Activated CD8-positive, alpha-beta memory T cell treated with anti-CD3 and anti-CD28 coated beads for 36 hours (primary cell): Measurements from ENCODE around the gene POLG. TPM values are rescaled to one million over a fixed set of nuclear protein-coding genes. Genes with fewer than 3 reads are reported as not detected.

Experiments
- CTCF ChIA-PET: fragments of 350-600 bp; sonication (Branson Sonifier 250); formaldehyde crosslinking; loops from one replicate; lab custom pipeline; 2021; ENCODE audit warnings: antibody characterized with exemption; lab: Charles Lee
- POLR2A ChIA-PET: fragments of 350-600 bp; sonication (Branson Sonifier 250); formaldehyde crosslinking; loops from one replicate; lab custom pipeline; 2021; ENCODE audit warnings: antibody characterized with exemption; lab: Charles Lee
- total RNA-seq, 2 experiments: library from RNA; stranded (reverse); gene quantifications; one replicate each; pipeline ENCODE4 v1.2.3, GENCODE V29; 2021

The POLG gene
- total RNA-seq, 2 experiments from 2014 or later = 98.1 to 103 TPM

GRCh38 chr15:89372069-89372935 lies 37.7 kb upstream of the POLG start:
- POLR2A ChIA-PET = no interaction called here
- CTCF ChIA-PET = interaction anchor here (0.6 to 2.0 kb wide), 5 partner anchors 14 to 59 kb away, joined by 3 to 13 read pairs (median 3); no protein-coding TSS in a partner anchor

GRCh38 chr15:89371228-89372044 lies 36.8 kb upstream of the POLG start:
- CTCF ChIA-PET = interaction anchor here (0.6 to 2.0 kb wide), 3 partner anchors 13 to 52 kb away, joined by 3 to 13 read pairs (median 3); no protein-coding TSS in a partner anchor
- POLR2A ChIA-PET = no interaction called here

GRCh38 chr15:89370978-89371227 lies 36.3 kb upstream of the POLG start:
- CTCF ChIA-PET = no interaction called here
- POLR2A ChIA-PET = no interaction called here

- ChIA-PET CTCF (interaction anchor here (2.9 kb wide), 1 partner anchor 11 kb away, joined by 33 read pairs; no protein-coding TSS in a partner anchor), POLR2A (no interaction called here)
Observed at GRCh38 chr15:89370120-89370977, 35.7 kb upstream of the POLG start.

GRCh38 chr15:89369341-89369947 lies 34.8 kb upstream of the POLG start:
- ChIA-PET POLR2A (no interaction called here), CTCF (interaction anchor here (2.9 kb wide), 1 partner anchor 10 kb away, joined by 33 read pairs; no protein-coding TSS in a partner anchor)

GRCh38 chr15:89368566-89369223 lies 34.1 kb upstream of the POLG start:
- ChIA-PET POLR2A (no interaction called here), CTCF (interaction anchor here (0.9 to 2.9 kb wide), 2 partner anchors 10 to 47 kb away, joined by 3 to 33 read pairs; no protein-coding TSS in a partner anchor)

GRCh38 chr15:89367485-89368451 lies 33.1 kb upstream of the POLG start:
- POLR2A ChIA-PET = no interaction called here
- CTCF ChIA-PET = interaction anchor here (0.9 to 2.9 kb wide), 2 partner anchors 9 to 47 kb away, joined by 3 to 33 read pairs; no protein-coding TSS in a partner anchor

GRCh38 chr15:89366656-89367393 lies 32.2 kb upstream of the POLG start:
- POLR2A ChIA-PET = no interaction called here
- CTCF ChIA-PET = interaction anchor here (0.6 to 1.3 kb wide), 3 partner anchors 8 to 42 kb away, joined by 3 to 6 read pairs (median 4); no protein-coding TSS in a partner anchor

GRCh38 chr15:89365462-89366065 lies 30.9 kb upstream of the POLG start:
- ChIA-PET CTCF (no interaction called here), POLR2A (no interaction called here)

- CTCF ChIA-PET = interaction anchor here (0.5 kb wide), 1 partner anchor 29 kb away, joined by 3 read pairs; no protein-coding TSS in a partner anchor
- POLR2A ChIA-PET = interaction anchor here (0.6 kb wide), 1 partner anchor 1909 kb away, joined by 3 read pairs; no protein-coding TSS in a partner anchor
Observed at GRCh38 chr15:89364741-89365450, 30.3 kb upstream of the POLG start.

GRCh38 chr15:89364341-89364740 lies 29.7 kb upstream of the POLG start:
- ChIA-PET POLR2A (interaction anchor here (0.6 kb wide), 1 partner anchor 1910 kb away, joined by 3 read pairs; no protein-coding TSS in a partner anchor), CTCF (interaction anchor here (0.5 kb wide), 1 partner anchor 28 kb away, joined by 3 read pairs; no protein-coding TSS in a partner anchor)

GRCh38 chr15:89363770-89364169 lies 29.1 kb upstream of the POLG start:
- CTCF ChIA-PET = no interaction called here
- POLR2A ChIA-PET = no interaction called here

- CTCF ChIA-PET = interaction anchor here (1.1 to 5.6 kb wide), 3 partner anchors 44 to 274 kb away, joined by 3 to 80 read pairs (median 4); no protein-coding TSS in a partner anchor
- POLR2A ChIA-PET = no interaction called here
Observed at GRCh38 chr15:89363133-89363532, 28.5 kb upstream of the POLG start.

GRCh38 chr15:89362203-89363101 lies 27.8 kb upstream of the POLG start:
- ChIA-PET POLR2A (no interaction called here), CTCF (interaction anchor here (1.0 to 5.6 kb wide), 4 partner anchors 44 to 273 kb away, joined by 3 to 80 read pairs (median 4); no protein-coding TSS in a partner anchor)
